Measurements from ENCODE around the gene BEND3.

DNA sequence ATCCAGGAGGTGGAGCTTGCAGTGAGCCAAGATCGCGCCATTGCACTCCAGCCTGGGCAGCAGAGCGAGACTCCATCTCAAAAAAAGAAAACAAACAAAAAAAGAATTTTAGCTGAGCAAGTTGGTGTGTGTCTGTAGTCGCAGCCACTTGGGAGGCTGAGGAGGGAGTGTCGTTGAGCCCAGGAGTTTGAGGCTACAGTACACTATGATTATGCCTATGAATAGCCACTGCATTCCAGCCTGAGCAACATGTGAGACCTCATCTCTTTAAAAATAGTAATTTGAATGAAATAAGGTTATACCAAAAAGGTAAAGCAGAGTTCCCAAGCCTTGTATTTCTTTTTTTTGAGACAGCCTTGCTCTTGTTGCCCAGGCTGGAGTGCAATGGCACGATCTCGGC lies 67.5 kb downstream of the BEND3 start:
- TF ChIP-seq POLR2A (IDR thresholded peaks at IDR 0.05), result no peak
- TF ChIP-seq, protein P1, sequence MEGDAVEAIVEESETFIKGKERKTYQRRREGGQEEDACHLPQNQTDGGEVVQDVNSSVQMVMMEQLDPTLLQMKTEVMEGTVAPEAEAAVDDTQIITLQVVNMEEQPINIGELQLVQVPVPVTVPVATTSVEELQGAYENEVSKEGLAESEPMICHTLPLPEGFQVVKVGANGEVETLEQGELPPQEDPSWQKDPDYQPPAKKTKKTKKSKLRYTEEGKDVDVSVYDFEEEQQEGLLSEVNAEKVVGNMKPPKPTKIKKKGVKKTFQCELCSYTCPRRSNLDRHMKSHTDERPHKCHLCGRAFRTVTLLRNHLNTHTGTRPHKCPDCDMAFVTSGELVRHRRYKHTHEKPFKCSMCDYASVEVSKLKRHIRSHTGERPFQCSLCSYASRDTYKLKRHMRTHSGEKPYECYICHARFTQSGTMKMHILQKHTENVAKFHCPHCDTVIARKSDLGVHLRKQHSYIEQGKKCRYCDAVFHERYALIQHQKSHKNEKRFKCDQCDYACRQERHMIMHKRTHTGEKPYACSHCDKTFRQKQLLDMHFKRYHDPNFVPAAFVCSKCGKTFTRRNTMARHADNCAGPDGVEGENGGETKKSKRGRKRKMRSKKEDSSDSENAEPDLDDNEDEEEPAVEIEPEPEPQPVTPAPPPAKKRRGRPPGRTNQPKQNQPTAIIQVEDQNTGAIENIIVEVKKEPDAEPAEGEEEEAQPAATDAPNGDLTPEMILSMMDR (IDR thresholded peaks at IDR 0.05), result no peak

Measured in stomach (tissue), 4 donors.